H9 (cell line): Measurements from ENCODE around the gene MESD. TPM values are rescaled to one million over a fixed set of nuclear protein-coding genes. Genes with fewer than 3 reads are reported as not detected.

Source experiments
- DNase-seq: peaks from one replicate; pipeline ENCODE4 v3.0.0-alpha.2; 2017
- H2AFZ ChIP-seq: one replicate; pipeline ENCODE4 v1.6.1; 2013; ENCODE audit warnings: mild to moderate bottlenecking, low read length, control low read depth, moderate library complexity
- H2AK5ac ChIP-seq: 2 replicates; pipeline ENCODE4 v1.6.1; 2013; ENCODE audit warnings: low read length, control low read depth, mixed read lengths; ENCODE audit not compliant: insufficient read length
- H2BK120ac ChIP-seq: one replicate; pipeline ENCODE4 v1.6.1; 2013; ENCODE audit warnings: low read depth, mild to moderate bottlenecking, low read length, control low read depth, inconsistent platforms; ENCODE audit not compliant: poor library complexity, severe bottlenecking
- H2BK12ac ChIP-seq: 2 replicates; pipeline ENCODE4 v1.6.1; 2013; ENCODE audit warnings: low read length, control low read depth, mixed read lengths, low read depth; ENCODE audit not compliant: insufficient read length
- H2BK15ac ChIP-seq: 2 replicates; pipeline ENCODE4 v1.6.1; 2013; ENCODE audit warnings: low read depth, low read length, control low read depth
- H2BK20ac ChIP-seq: one replicate; pipeline ENCODE4 v1.6.1; 2013; ENCODE audit warnings: low read depth, mild to moderate bottlenecking, low read length, control low read depth, inconsistent platforms; ENCODE audit not compliant: poor library complexity, severe bottlenecking
- H2BK5ac ChIP-seq: 2 replicates; pipeline ENCODE4 v1.6.1; 2013; ENCODE audit warnings: low read length, control low read depth, mixed read lengths; ENCODE audit not compliant: insufficient read length
- H3K14ac ChIP-seq: 2 replicates; pipeline ENCODE4 v1.6.1; 2013; ENCODE audit warnings: low read length, control low read depth; ENCODE audit not compliant: insufficient read depth
- H3K18ac ChIP-seq: 2 replicates; pipeline ENCODE4 v1.6.1; 2013; ENCODE audit warnings: low read depth, mild to moderate bottlenecking, mixed read lengths, low read length, control low read depth; ENCODE audit not compliant: insufficient read length
- H3K23ac ChIP-seq: 2 replicates; pipeline ENCODE4 v1.6.1; 2013; ENCODE audit warnings: low read length, control low read depth, mixed read lengths, low read depth; ENCODE audit not compliant: insufficient read length
- H3K23me2 ChIP-seq: 2 replicates; pipeline ENCODE4 v1.6.1; 2013; ENCODE audit warnings: low read depth, mild to moderate bottlenecking, mixed read lengths, low read length, control low read depth; ENCODE audit not compliant: insufficient read length, poor library complexity, severe bottlenecking
- H3K27ac ChIP-seq: 2 replicates; pipeline ENCODE4 v1.5.1; 2013; ENCODE audit warnings: low read length, control low read depth, mixed read lengths, low read depth; ENCODE audit not compliant: insufficient read length
- H3K27me3 ChIP-seq: 2 replicates; pipeline ENCODE4 v1.6.1; 2013; ENCODE audit warnings: low read length, control low read depth, inconsistent platforms; ENCODE audit not compliant: insufficient read depth
- H3K4ac ChIP-seq: 2 replicates; pipeline ENCODE4 v1.6.1; 2013; ENCODE audit warnings: low read depth, mild to moderate bottlenecking, control low read depth, inconsistent platforms, low read length, moderate library complexity
- H3K4me1 ChIP-seq: 2 replicates; pipeline ENCODE4 v1.6.1; 2013; ENCODE audit warnings: low read length, control low read depth, inconsistent platforms; ENCODE audit not compliant: insufficient read depth
- H3K4me2 ChIP-seq: 2 replicates; pipeline ENCODE4 v1.6.1; 2013; ENCODE audit warnings: low read length, control low read depth, mixed read lengths; ENCODE audit not compliant: insufficient read length, insufficient read depth
- H3K56ac ChIP-seq: 2 replicates; pipeline ENCODE4 v1.6.1; 2013; ENCODE audit warnings: low read depth, mild to moderate bottlenecking, mixed read lengths, low read length, control low read depth; ENCODE audit not compliant: insufficient read length
- H3K79me1 ChIP-seq: 2 replicates; pipeline ENCODE4 v1.6.1; 2013; ENCODE audit warnings: low read depth, mild to moderate bottlenecking, moderate library complexity, low read length, control low read depth, inconsistent platforms; ENCODE audit not compliant: insufficient read depth, poor library complexity, severe bottlenecking
- H3K79me2 ChIP-seq: 2 replicates; pipeline ENCODE4 v1.6.1; 2013; ENCODE audit warnings: low read length, control low read depth, inconsistent platforms; ENCODE audit not compliant: insufficient read depth
- H3K9ac ChIP-seq: 2 replicates; pipeline ENCODE4 v1.6.1; 2013; ENCODE audit warnings: low read length, control low read depth, mixed read lengths; ENCODE audit not compliant: insufficient read length; ENCODE audit errors: extremely low read depth
- H3K9me3 ChIP-seq: one replicate; pipeline ENCODE4 v1.6.1; 2013; ENCODE audit warnings: low read depth, low read length, inconsistent platforms; ENCODE audit not compliant: control insufficient read depth
- H3T11ph ChIP-seq: one replicate; pipeline ENCODE4 v1.6.1; 2013; ENCODE audit warnings: mild to moderate bottlenecking, low read length, control low read depth, inconsistent platforms
- H4K20me1 ChIP-seq: one replicate; pipeline ENCODE4 v1.6.1; 2013; ENCODE audit not compliant: control insufficient read depth, insufficient read length, insufficient read depth
- H4K5ac ChIP-seq: 2 replicates; pipeline ENCODE4 v1.6.1; 2013; ENCODE audit warnings: low read depth, mild to moderate bottlenecking, mixed read lengths, low read length, control low read depth; ENCODE audit not compliant: insufficient read length
- H4K8ac ChIP-seq: replicated peaks from 2 replicates; pipeline ENCODE4 v1.6.1; 2013; ENCODE audit warnings: low read length, control low read depth, mixed read lengths, low read depth; ENCODE audit not compliant: insufficient read length
- H4K91ac ChIP-seq: 2 replicates; pipeline ENCODE4 v1.6.1; 2013; ENCODE audit warnings: low read depth, mild to moderate bottlenecking, moderate library complexity, mixed read lengths, low read length, control low read depth; ENCODE audit not compliant: insufficient read length
- H3K27ac Mint-ChIP-seq, 3 experiments: 2 replicates in 2 of 3; 3 replicates in 1 of 3; pipeline ENCODE4 v1.8.0; 2020 to 2021; ENCODE audit warnings: mixed read lengths in 3 of 3, mild to moderate bottlenecking in 1 of 3, moderate library complexity in 1 of 3
- H3K27me3 Mint-ChIP-seq: 2 replicates; pipeline ENCODE4 v1.8.0; 2021; ENCODE audit warnings: low read depth, mild to moderate bottlenecking, moderate library complexity, mixed read lengths
- H3K36me3 Mint-ChIP-seq, 3 experiments: 2 replicates in 2 of 3; 3 replicates in 1 of 3; pipeline ENCODE4 v1.8.0; 2020 to 2021; ENCODE audit warnings: low read depth in 3 of 3, mixed read lengths in 3 of 3; ENCODE audit not compliant: insufficient read depth in 1 of 3
- H3K4me1 Mint-ChIP-seq, 2 experiments: 2 replicates each; pipeline ENCODE4 v1.8.0; 2020; ENCODE audit warnings: mixed read lengths in 2 of 2
- H3K4me3 Mint-ChIP-seq, 2 experiments: 2 replicates in 1 of 2; 3 replicates in 1 of 2; pipeline ENCODE4 v1.8.0; 2020 to 2021; ENCODE audit warnings: mild to moderate bottlenecking in 2 of 2, mixed read lengths in 2 of 2, moderate library complexity in 1 of 2
- H3K9me3 Mint-ChIP-seq, 2 experiments: 2 replicates in 1 of 2; 3 replicates in 1 of 2; pipeline ENCODE4 v1.8.0; 2020; ENCODE audit warnings: mild to moderate bottlenecking in 2 of 2, mixed read lengths in 2 of 2, moderate library complexity in 1 of 2
- CTCF ChIP-seq: fragments of 200-600 bp; sonication (generic); conservative IDR thresholded peaks from 3 replicates; pipeline ENCODE4 v1.8.0; 2021; ENCODE audit warnings: antibody characterized with exemption, mild to moderate bottlenecking
- WGBS: extraction: QIAGEN DNeasy Blood & Tissue Kit; methylation state at CpG from one replicate; pipeline ENCODE4 v1.1.7; 2013; ENCODE audit warnings: missing lambda C conversion rate, low lambda C conversion rate, mixed read lengths; ENCODE audit not compliant: insufficient read length; ENCODE audit errors: extremely low coverage; 5-methylcytosine and 5-hydroxymethylcytosine counted together
- total RNA-seq: library from RNA; stranded (reverse); gene quantifications from 2 replicates; pipeline ENCODE4 v1.2.1, GENCODE V29; 2021

The MESD gene
- total RNA-seq, 1 experiment from 2014 or later: 29.1 TPM

- Histone ChIP-seq H4K20me1 (no peaks in the 10 kb centered on the region), H2BK15ac (no peak overlapping the region), H3K79me2 (no peaks in the 10 kb centered on the region), H3K9me3 (no peaks in the 10 kb centered on the region), H3K56ac (no peak overlapping the region), H2BK5ac (no peak overlapping the region), H3K9ac (no peak overlapping the region), H3T11ph (no peak overlapping the region), H3K27me3 (no peaks in the 10 kb centered on the region), H3K4me2 (no peak overlapping the region), H3K79me1 (no peaks in the 10 kb centered on the region), H2BK12ac (no peak overlapping the region), H2AK5ac (no peak overlapping the region), H4K5ac (no peak overlapping the region), H4K91ac (no peak overlapping the region), H3K27ac (no peak overlapping the region), H3K18ac (no peak overlapping the region), H3K23me2 (no peaks in the 10 kb centered on the region), H2BK20ac (no peak overlapping the region), H3K4me1 (no peaks in the 10 kb centered on the region; the same call in 1 of the 2 replicates), H4K8ac (no peak overlapping the region), H2BK120ac (no peak overlapping the region), H3K14ac (no peak overlapping the region), H3K23ac (no peak overlapping the region), H3K4ac (no peak overlapping the region), H2AFZ (no peak overlapping the region)
- no peak for TF ChIP-seq CTCF
- H3K27ac Mint-ChIP-seq: no peak overlapping the region
- no peak for DNase-seq
- peaks cover 2 to 3% of the 10 kb centered on the region in 2 experiments for H3K4me1 Mint-ChIP-seq
- WGBS: no CpG with 5 or more reads among the region's 4 CpGs
- H3K9me3 Mint-ChIP-seq: no peaks in the 10 kb centered on the region
- no peak overlapping the region for H3K4me3 Mint-ChIP-seq
- H3K27me3 Mint-ChIP-seq: no peaks in the 10 kb centered on the region; the same call in 1 of the 2 replicates
- H3K36me3 Mint-ChIP-seq: no peaks in the 10 kb centered on the region; a peak in 1 of 7 replicates
These were observed 59.9 kb downstream of the MESD start for GRCh38 chr15:80929689-80930088.
